ENCODE results near the gene WDR31.
"Not testable (repeated sequence)": the region's sequence is repeated elsewhere in the genome, so short reads cannot be mapped to it uniquely, and the experiment has no call there.

The WDR31 gene

DNA sequence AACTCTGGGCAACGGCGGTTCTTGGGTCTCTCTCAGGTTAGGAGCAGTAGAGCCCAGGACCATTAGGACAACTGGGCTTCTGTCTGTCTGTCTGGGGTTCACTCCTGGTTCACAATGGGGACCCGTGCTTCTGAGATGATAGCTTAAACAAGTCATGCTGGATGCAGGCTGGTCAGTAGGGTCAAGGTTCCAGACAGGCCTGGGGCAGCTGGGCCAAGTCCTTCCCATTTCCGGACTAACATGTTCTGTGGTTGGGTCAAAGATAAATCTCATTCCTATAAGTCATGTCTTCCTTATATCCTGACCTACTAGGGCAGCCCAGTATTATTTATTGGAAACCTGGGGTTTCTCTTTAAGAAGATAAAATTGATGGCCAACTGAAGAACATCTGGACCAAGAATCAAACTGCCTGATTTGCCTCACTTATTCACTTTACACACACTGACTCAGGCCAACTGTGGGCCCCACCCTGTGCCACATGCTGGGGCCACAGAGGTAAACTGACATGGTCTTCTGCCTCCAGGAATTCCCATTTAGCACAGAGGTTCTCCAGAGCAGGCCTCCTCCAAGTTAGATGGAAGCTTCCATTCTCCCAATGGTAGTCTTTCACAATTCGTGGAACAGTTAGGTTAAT is 28.4 kb upstream of the WDR31 start:
- DNase-seq: no peak

DNA sequence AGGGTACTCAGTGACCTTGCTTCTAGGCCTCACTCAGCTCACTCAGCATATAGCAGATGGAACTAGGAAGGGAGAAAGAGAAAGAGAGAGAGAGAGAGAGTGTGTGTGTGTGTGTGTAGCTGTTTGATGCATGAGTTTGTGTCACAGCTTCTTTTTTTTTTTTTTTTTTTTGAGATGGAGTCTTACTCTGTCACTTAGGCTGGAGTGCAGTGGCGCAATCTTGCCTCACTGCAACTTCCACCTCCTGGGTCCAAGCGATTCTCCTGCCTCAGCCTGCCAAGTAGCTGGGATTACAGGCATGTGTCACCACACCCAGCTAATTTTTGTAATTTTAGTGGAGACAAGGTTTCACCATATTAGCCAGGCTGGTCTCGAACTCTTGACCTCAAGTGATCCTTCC is 25.6 kb upstream of the WDR31 start:
- DNase-seq: not testable (repeated sequence)

DNA sequence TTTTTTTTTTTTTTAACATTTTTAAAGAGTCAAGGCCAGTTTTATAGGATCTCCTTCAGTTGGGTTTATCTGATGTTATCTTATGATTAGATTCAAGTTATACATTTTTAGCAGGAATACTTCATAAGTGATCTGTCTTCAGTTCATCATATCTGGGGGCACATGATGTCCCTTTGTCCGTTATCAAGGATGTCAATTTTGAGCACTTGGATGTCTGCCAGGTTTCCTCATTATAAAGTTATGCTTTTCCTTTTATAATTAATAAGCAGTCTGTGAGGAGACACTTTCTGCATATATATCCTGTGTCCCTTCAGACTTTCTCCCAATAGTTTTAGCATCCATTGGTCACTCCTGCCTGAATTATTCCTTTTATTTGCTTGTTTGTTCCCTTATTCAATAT is 24.9 kb upstream of the WDR31 start:
- DNase-seq: no peak

DNA sequence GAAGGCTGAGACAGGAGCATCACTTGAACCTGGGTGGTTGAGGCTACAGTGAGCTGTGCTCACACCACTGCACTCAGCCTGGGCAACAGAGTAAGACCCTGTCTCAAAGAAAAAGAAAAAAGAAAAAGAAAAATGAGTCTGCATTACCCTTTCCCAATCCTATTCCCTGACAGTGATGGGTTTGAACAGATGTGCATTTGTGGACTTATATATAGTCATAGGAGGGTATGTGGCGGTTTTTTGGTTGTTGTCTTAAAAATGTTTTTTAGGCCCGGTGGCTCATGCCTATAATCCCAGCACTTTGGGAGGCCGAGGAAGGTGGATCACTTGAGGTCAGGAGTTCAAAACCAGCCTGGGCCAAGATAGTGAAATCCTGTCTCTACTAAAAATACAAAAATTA is 23.3 kb upstream of the WDR31 start:
- DNase-seq: no peak

DNA sequence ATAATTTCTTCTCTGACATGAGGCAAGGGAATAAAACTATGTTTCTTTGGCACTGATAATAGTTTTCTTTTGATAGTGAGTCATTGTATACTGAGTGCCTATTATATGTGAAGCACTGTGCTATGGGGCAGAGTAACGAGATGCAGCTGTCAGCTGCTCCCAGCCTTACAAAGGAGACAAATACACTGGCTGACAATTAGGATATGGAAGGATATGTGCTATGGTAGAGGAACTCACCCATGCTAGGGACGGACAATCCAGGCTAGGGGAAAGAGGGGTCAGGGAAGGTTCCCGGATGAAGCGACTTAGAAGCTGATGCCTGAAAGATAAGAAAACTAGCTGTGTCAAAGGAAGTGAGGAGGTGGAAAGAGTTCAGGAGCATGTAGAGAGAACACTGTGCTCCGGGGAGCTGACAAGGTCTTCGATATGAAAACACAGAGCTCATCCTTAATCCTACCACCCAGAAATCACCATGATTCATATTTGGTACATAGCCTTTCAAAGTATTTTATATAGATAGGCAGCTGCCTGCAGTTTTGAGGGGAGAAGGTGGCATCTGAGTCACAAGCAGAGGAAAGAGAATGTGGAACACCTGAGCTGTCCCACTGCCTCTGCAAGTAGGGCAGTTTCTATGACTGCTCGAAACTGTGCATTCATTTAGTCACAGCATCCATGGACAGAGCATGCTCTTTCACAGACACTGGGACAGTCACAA is 21.4 kb upstream of the WDR31 start:
- no peak for DNase-seq

DNA sequence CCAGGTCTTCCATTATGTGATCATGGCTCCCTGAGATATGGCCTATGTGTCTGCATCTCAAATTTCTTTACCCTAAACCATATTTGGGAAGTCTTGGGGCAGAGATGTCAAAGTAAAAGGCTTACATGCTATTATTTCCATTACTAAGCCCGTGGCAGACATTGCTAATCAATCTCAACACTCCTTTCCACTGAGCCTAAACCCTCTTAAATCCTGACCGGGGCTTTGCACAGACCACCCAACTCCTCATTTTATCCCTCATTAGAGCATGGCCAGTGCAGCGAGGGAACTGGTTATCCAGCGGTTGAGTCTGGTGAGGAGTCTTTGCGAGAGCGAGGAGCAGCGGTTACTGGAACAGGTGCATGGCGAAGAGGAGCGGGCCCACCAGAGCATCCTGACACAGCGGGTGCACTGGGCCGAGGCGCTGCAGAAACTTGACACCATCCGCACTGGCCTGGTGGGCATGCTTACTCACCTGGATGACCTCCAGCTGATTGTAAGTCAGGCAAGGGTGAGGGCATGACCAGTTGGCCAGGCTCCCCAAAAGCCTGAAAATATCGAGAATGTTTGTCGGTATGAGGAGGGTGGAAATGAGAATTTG is 20.3 kb upstream of the WDR31 start:
- no peak for DNase-seq

DNA sequence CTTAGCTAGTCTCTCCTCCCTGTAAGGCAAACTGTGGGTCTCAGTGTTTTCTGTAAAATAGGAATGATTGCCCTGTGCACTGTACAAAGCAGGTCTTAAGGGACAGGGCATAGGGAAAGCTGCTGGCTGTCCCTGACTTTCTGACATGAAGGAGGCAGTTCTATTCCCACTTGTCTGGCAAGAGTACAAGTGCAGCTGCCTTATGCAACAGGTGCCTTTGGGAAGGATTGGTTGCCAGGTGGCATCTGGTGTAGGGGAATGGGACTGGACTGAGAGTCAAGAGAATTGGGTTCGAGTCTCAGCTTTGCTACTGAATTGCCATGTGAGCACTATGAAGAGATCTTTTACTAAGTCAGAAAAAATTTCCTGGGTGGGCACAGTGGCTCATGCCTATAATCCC is 19.3 kb upstream of the WDR31 start:
- DNase-seq: no peak

DNA sequence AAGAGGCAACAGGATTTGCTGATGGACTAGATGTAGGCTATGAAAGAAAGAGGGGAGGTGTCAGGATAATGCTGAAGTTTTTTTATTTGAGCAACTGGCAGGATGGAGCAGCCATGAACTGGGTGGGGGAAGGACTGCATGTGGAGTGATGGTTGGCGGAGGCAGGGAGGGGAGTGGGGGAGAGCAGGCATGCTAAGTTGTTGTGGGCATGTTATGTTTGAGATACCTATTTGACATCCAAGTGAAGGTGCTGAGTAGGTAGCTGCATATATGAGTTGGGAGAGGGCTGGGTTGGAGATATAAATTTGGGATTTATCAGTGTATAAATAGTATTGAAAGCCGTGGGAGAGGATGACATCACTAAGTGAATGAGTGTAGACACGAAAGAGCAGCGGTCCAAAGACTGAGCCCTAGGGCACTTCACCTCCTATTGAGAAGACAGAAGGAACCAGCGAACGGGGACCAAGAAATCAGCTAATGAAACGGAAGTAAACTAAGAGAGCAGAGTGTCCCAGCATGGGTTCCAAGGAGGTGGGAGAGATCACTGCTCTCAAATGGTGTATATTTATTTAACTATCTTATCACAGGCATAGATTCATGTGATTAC is 16.7 kb upstream of the WDR31 start:
- DNase-seq: no peak

DNA sequence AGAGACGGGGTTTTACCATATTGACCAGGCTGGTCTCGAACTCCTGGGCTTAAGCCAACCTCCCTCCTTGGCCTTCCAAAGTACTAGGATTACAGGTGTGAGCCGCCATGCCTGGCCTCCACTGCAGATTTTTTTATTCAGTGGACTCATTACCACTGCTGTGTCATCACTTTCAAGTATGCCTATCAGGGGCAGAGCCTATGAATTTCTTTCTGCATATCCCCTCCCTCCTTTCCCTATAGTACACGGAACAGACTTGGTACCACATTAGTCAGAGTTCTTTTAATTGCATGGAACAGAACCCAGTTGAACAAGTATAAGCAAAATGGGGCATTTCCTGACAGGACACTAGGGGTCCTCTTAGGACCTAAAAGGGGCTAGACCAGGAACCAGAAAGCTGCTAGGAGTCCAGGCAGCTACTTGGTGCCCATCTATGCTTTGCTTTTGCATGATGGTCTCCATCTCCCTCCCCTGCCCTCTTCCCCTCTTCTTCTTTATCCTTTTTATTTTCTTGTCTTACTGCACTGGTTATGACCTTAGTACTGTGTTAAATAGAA is 15.0 kb upstream of the WDR31 start:
- DNase-seq: no peak

DNA sequence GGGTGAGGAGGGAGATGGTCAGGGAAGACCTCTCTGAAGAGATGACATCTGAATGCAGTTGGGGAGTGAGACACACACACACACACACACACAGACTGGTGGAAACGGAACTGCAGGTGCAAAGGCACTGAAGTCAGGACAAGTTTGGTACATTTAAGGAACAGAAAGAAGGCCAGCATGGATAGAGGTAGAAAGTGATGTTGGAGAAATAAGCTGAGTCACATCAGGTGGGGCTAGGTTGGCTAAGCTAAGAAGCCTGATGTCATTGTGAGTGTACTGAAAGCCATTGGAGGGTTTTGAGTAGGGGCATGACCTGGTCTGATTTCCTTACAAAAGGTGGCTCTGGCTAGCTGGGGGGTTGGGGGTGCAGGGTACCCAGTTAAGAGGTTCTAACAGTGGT is 12.3 kb upstream of the WDR31 start:
- no peak for DNase-seq

DNA sequence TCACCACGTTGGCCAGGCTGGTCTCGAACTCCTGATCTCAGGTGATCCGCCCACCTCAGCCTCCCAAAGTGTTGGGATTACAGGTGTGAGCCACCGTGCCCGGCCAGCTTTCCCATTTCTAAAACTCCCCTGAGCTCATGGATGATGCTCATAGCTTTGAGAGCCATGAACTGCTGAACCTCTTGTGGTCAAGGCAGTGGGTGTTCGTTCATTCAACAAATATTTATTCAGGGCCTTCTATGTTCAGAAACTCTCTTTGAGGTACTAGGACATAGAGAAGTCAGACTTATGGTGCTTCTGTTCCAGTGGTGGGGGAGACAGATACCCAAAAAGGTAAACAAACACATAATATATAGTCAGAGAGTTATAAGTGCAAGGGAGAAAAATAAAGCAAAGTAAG is 11.9 kb upstream of the WDR31 start:
- DNase-seq: no peak

DNA sequence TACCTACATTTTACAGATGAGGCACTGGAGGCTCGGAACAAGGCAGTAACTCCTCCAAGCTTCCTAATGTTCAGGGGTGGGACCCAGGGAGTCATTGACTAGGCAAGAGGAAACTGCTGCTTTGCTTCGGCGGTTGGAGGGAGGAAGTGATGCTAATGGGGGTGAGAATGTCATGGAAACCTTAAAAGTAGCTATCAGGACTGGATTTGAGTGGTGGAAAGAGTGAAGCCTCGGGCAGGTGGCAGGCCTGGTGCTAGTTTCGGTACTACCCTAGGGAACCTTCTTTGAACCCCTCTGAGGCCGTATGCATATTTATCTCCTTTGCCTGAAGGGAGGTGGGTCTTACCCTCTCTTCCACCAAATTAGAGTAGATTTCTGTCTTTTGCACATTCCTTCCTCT is 10.9 kb upstream of the WDR31 start:
- DNase-seq: no peak

DNA sequence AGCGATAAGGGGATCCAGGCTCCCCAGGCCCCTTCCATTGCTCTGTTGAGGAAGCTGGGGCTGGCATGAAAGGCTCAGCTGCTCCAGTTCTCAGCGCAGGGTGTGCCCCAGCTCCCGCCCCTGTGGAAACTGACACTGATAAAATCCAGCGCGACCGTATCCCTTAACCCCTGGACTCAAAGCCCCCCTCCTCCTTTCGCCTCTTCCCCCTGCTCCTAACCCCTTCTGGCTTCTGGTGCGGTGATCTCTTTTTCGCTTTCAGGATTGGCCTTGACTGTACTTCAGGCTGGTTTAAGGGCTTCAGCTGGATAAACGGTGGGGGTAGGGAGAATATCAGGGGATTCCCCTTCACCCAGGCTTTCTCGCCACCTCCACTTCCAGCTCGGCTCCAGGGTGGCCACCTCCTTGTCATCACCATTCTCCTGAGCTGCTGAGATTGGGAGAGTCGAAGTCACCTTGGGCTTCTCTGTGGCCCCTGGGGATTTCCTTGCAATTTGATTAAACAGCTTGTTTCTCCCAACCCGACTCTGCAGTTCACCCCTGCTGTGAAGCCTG is 10.1 kb upstream of the WDR31 start:
- no peak for DNase-seq

DNA sequence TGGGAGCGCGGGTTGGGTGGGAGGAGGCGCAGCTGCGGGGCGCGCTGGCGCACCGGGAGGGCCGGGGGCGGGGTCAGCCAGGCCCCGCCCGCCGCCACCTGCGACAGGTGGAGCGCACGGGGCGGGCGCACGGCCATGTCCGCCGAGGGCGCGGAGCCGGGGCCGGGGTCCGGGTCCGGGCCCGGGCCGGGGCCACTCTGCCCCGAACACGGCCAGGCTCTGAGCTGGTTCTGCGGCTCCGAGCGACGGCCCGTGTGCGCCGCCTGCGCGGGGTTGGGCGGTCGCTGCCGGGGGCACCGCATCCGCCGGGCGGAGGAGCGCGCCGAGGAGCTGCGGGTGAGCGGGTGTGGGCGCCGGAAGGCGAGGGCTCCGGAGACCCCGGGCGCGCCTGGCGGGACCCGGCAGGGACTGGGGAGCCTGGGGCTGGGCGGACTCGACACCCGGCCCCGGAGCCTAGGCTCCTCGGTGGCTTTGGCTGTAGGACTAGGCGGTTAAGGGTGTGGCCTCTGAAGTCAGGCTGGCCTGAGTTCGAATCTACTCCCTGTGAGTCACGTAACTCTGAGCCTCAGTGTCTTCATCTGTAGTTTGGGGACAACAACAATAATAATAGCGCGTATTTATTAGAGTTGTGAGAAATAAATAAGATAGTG is 9.5 kb upstream of the WDR31 start, which contains the start of gene BSPRY:
BSPRY (plus strand) TSS at position 97 of the 650 bp plus-strand sequence; CDS start at position 136, 39 bp downstream.
- DNase-seq: no peak

DNA sequence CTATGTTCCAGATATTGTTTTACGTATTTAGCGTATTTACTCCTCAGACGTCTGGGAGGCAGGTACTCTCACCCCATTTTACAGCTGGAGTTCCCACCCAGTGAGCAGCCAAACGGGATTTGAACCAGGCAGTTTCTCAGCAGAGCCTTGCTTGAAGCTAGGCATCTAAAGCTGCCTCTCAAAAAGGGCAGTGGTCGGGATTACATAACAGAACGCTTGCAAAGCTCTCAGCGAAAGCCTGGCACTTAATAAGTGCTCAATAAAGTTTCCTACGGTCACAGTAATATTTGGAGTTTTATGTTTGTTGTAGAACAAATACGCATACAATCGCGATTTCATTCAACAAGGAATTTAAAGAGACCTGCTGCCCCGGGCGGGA is 9.0 kb upstream of the WDR31 start:
- DNase-seq: no peak

DNA sequence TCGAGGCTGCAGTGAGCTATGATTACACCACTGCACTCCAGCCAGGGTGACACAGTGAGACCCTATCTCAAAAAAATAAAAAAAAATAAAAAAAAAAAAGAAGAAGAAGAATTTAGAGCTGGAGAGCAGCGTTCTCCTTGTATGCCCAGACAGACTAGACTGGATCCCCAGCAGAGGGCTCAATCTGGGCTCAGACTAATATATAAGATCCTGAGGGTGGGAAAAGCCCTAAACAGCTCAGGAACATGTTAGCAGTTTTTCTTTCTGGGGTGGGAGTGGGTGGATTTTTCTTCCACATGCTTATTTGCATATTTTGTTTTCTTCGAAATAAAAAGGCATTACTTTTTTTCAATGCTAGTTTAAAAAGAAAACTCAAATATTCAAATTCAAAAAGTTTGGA is 8.4 kb upstream of the WDR31 start:
- DNase-seq: no peak

DNA sequence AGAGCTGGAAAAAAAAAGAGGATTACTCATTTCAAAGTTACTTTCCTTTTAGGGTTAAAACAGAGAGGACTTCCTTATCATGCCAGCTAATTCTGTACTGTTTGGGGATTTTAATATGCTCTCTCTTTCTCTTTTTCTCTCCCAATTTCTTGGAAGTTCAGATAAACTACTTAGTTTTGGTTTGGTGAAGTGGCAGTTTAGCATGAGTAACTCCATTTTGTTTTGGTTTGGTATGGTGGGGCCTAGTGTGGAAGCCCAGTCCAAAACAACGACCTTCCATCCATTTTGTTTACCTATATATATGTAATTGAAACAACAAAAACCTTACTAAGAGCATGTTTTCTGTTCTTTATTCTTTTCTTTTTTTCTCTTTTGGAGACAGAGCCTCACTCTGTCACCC is 5.6 kb upstream of the WDR31 start:
- DNase-seq: no peak

DNA sequence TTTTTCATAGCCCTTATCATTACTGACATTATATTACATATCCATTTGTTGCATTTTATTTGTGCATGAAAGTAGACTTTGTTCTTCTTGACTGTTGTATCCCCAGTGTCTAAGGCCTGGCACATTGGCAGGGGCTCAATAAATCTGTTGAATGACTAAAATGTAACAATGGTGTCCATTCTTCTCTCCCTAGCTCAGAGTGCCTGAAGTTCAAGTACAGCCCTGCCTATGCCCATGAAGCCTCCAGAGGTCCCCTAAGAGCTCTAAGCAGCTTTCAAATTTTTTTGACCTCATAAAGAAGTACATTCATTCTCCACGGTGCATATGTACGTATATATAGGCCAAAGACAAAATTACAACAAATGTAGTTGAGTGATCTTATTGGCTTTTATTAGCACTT is 5.1 kb upstream of the WDR31 start:
- no peak for DNase-seq

DNA sequence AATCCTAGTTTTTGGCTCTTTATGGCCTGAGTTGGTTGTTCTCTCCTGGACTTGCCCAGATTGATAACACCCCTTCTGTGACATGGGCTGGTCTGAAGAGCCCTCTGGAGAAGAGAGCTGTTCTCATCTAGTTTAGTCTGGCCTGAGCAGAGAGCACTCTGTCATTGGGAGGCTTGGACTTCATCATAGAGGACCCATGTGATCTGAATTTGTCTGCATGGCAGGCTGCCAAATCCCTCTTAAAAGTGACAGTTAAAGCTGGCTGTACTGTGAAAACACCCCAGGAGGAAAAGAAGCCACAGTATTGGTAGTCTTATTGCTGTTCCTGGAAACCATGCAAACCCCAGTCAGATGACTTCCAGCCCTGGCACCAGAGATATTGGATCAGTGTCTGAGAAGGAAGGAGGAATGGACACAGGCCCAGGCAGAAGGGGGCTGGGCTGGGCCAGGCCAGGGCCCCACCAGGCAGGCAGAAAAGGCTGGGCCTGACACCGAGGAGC is 3.7 kb upstream of the WDR31 start:
- DNase-seq: no peak

DNA sequence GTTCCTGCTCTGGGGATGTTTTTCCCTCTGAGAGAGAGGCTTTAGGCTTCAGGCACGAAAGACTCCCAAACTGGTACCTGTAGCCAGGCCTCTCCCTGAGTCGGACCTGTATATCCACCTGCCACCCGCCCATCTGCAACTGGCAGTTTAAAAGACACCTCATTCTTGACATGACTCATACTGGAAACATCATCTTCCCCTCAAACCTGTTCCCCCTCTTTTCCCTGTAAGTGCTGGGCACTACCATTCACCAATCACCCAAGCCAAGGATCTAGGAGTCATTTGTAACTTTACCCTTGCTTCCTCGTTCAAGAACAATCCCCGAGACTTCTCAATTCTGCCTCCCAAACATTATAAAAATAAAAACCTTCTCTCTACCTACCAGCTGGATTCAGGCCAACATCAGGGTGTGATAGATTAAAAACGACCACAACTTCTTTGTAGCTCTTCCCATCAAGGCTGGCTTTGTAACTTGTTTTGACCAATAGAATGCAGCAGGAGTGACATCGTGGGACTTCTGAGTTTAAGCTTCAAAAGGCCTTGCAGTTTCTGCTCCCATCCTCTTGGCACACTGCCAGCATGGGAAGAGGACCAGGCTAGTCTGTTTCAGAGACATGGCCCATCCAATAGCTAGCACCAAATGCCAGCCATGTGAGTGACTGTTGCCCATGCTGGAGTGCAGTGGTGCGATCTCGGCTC is 1.8 kb upstream of the WDR31 start:
- DNase-seq: no peak

DNA sequence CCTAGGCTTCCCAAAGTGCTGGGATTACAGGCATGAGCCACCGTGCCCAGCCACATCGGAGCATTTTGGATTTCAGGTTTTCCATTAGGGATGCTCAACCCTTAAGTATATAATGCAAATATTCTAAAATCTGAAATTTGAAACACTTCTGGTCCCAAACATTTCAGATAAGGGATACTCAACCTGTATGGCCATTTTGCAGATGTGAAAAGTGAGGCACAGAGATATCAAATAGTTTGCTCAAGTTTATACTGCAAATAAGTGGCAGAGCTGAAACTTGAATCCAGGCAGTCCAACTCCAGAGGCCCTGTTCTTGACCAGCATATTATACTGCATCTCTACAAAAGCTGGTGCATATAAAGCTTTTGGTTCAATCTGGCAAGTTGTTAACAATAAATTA is 2.4 kb downstream of the WDR31 start:
- DNase-seq: no peak

DNA sequence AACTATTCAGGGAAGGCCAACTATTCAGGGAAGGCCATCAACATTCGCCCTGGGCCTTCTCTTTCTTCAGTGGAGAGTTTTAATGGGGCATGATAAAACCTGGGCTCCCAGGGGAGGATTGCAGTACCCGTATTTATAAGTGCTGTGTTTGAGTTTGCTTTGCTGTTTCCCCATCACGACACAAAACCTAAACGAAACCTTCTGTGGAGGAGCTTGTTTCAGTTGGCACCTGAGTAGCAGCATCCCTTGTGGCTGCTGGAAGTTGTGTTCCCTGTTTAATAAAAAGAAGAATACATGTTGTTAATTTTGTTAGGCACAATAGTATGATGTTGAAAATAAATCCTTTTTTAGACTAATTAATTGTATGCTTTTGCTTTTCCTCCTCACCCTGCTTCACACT is 8.3 kb downstream of the WDR31 start:
- DNase-seq: no peak

Measured in kidney glomerular epithelial cell (primary cell).